Sigmoid colon (tissue), 7 donors: ENCODE results near the gene SRC. TPM values are rescaled to one million over a fixed set of nuclear protein-coding genes. Genes with fewer than 3 reads are reported as not detected.
A peak's percentile ranks its signal among the peaks of the same experiment; 100 is the strongest.

Experiments used
- DNase-seq: peaks from one replicate; pipeline ENCODE4 v3.0.0-alpha.2; 2019
- H3K27ac ChIP-seq, 4 donors: fragments of 200-600 bp; sonication (generic); one replicate each; pipeline ENCODE4 v1.5.1; 2016 to 2019; ENCODE audit warnings: mild to moderate bottlenecking in 1 of 4
- H3K27me3 ChIP-seq, 3 donors: fragments of 200-600 bp; sonication (generic); one replicate each; pipeline ENCODE4 v1.5.1; 2019; ENCODE audit warnings: mild to moderate bottlenecking in 1 of 3
- H3K36me3 ChIP-seq, 4 donors: fragments of 200-600 bp; sonication (generic); one replicate each; pipeline ENCODE4 v1.5.1; 2016 to 2019
- H3K4me1 ChIP-seq, 4 donors: fragments of 200-600 bp; sonication (generic); one replicate each; pipeline ENCODE4 v1.5.1; 2017 to 2019
- H3K4me3 ChIP-seq, 4 donors: fragments of 200-600 bp; sonication (generic); one replicate each; pipeline ENCODE4 v1.5.1; 2017 to 2019; ENCODE audit warnings: mild to moderate bottlenecking in 2 of 4, moderate library complexity in 1 of 4
- H3K9me3 ChIP-seq, 4 donors: fragments of 200-600 bp in 3 of 4; sonication (generic) in 3 of 4; one replicate each; pipeline versions ENCODE4 v1.5.1 to v1.6.1; 2013 to 2019
- EP300 ChIP-seq, 4 donors: sonication (generic); formaldehyde crosslinking; IDR thresholded peaks; one replicate each; pipeline ENCODE4 v1.6.1; 2017; ENCODE audit warnings: antibody characterized with exemption in 4 of 4
- POLR2A ChIP-seq, 2 donors: fragments of 450-650 bp; IDR thresholded peaks; one replicate each; pipeline ENCODE4 v1.6.1; 2016; ENCODE audit warnings: antibody characterized with exemption in 2 of 2, mild to moderate bottlenecking in 2 of 2, moderate library complexity in 2 of 2
- POLR2AphosphoS5 ChIP-seq, 4 donors: sonication (generic); formaldehyde crosslinking; IDR thresholded peaks; one replicate each; pipeline ENCODE4 v1.6.1; 2017; ENCODE audit warnings: antibody characterized with exemption in 4 of 4
- WGBS, 2 donors: extraction: QIAGEN DNeasy Blood & Tissue Kit; methylation state at CpG; one replicate each; pipeline ENCODE4 v1.1.7; 2013; 5-methylcytosine and 5-hydroxymethylcytosine counted together
- intact Hi-C: fragments of 100-400 bp; cut with DNase I; formaldehyde crosslinking; loops from one replicate; pipeline ENCODE4 v1.15.1; 2023
- polyA plus RNA-seq, 3 donors: library from polyadenylated mRNA; stranded (reverse); fragments of 200-250 nt; gene quantifications; one replicate each; pipeline ENCODE4 v1.2.3, GENCODE V29; 2013
- total RNA-seq, 4 donors: library from RNA; depleted of rRNA; stranded (reverse); fragments of >200 nt; gene quantifications; one replicate each; pipeline ENCODE4 v1.1.0, GENCODE V29; 2016
- TF ChIP-seq, protein P1 (sequence below), 4 experiments: fragments of 450-650 bp in 3 of 4; fragments of 200-600 bp in 1 of 4; IDR thresholded peaks; one replicate each; pipeline ENCODE4 v1.5.1; 2016 to 2019; ENCODE audit warnings: antibody characterized with exemption in 4 of 4, mild to moderate bottlenecking in 3 of 4, moderate library complexity in 2 of 4
- donor health status: healthy with polysubstance abuse.
- donor health status: Bipolar disorder and iron deficiency.
- donor health status: healthy.

The SRC gene
- total and polyA plus RNA-seq, 7 donors = 28.1 to 91.8 (median 52.3) TPM

- Histone ChIP-seq H3K4me1 (no peaks in the 10 kb centered on the region), H3K4me3 (no peak overlapping the region), H3K27me3 (no peaks in the 10 kb centered on the region), H3K27ac (no peak overlapping the region), H3K9me3 (no peaks in the 10 kb centered on the region), H3K36me3 (peaks cover 0 to 31% (median 0%) of the 10 kb centered on the region in 4 donors)
- TF ChIP-seq POLR2AphosphoS5 (IDR thresholded peaks at IDR 0.05) (no peak), POLR2A (IDR thresholded peaks at IDR 0.05) (no peak), EP300 (IDR thresholded peaks at IDR 0.05) (no peak)
- TF ChIP-seq, protein P1, sequence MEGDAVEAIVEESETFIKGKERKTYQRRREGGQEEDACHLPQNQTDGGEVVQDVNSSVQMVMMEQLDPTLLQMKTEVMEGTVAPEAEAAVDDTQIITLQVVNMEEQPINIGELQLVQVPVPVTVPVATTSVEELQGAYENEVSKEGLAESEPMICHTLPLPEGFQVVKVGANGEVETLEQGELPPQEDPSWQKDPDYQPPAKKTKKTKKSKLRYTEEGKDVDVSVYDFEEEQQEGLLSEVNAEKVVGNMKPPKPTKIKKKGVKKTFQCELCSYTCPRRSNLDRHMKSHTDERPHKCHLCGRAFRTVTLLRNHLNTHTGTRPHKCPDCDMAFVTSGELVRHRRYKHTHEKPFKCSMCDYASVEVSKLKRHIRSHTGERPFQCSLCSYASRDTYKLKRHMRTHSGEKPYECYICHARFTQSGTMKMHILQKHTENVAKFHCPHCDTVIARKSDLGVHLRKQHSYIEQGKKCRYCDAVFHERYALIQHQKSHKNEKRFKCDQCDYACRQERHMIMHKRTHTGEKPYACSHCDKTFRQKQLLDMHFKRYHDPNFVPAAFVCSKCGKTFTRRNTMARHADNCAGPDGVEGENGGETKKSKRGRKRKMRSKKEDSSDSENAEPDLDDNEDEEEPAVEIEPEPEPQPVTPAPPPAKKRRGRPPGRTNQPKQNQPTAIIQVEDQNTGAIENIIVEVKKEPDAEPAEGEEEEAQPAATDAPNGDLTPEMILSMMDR (IDR thresholded peaks at IDR 0.05) = no peak
- no peak for DNase-seq
- WGBS, 2 donors = 73 to 86% methylated on average over 3 of the region's 3 CpGs
- intact Hi-C loops = no loop called here
These were observed 26.5 kb downstream of the SRC start for GRCh38 chr20:37372441-37372840.

DNA sequence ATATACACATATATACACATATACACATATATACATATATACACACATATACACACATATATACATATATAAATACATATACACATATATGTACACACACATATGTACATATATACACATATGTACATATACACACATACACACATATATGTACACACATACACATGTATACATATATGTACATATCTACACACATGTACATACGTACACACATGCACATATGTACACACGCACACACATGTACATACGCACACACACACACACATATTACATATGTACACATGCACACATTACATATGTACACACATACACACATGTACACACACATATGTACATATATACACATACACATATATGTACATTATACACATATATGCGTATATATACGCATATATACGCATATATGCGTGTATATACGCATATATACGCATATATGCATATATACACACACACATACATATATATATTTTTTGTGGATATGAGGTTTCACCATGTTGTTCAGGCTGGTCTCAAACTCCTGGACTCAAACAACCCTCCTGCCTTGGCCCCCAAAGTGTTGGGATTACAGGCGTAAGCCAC, 27.2 kb downstream of the SRC start:
- Histone ChIP-seq H3K4me1 (no peaks in the 10 kb centered on the region), H3K27ac (no peak overlapping the region), H3K4me3 (no peak overlapping the region), H3K27me3 (no peaks in the 10 kb centered on the region), H3K9me3 (no peaks in the 10 kb centered on the region), H3K36me3 (peaks cover 0 to 27% (median 0%) of the 10 kb centered on the region in 4 donors)
- peak in 1 of 4 donors; percentile 22 for TF ChIP-seq POLR2AphosphoS5 (IDR thresholded peaks at IDR 0.05)
- TF ChIP-seq EP300 (IDR thresholded peaks at IDR 0.05) = no peak
- DNase-seq = no peak
- 82 to 92% methylated on average over 10 of the region's 10 CpGs for WGBS, 2 donors
- intact Hi-C loops = no loop called here

- TF ChIP-seq POLR2AphosphoS5 (IDR thresholded peaks at IDR 0.05) (no peak), EP300 (IDR thresholded peaks at IDR 0.05) (no peak), POLR2A (IDR thresholded peaks at IDR 0.05) (no peak)
- TF ChIP-seq, protein P1 (IDR thresholded peaks at IDR 0.05) = no peak
- Histone ChIP-seq H3K9me3 (no peaks in the 10 kb centered on the region), H3K27ac (no peak overlapping the region), H3K36me3 (peaks cover 0 to 26% (median 0%) of the 10 kb centered on the region in 4 donors), H3K4me1 (peaks cover 0 to 11% (median 9%) of the 10 kb centered on the region in 4 donors), H3K4me3 (no peak overlapping the region), H3K27me3 (no peaks in the 10 kb centered on the region)
- 83 to 94% methylated on average over 4 of the region's 4 CpGs for WGBS, 2 donors
- intact Hi-C loops = no loop called here
- DNase-seq = peak; percentile 24
These were observed 29.3 kb downstream of the SRC start for GRCh38 chr20:37375227-37375626.

- peaks cover 0 to 26% (median 0%) of the 10 kb centered on the region in 4 donors for H3K36me3 ChIP-seq
- WGBS, 2 donors = 97 to 98% methylated on average over 4 of the region's 4 CpGs
- no peaks in the 10 kb centered on the region for H3K27me3 ChIP-seq
- H3K9me3 ChIP-seq = no peaks in the 10 kb centered on the region
- H3K4me1 ChIP-seq = peaks cover 0 to 11% (median 9%) of the 10 kb centered on the region in 4 donors
- peak; percentile 42 for DNase-seq
- no peak overlapping the region for H3K4me3 ChIP-seq
- no peak overlapping the region for H3K27ac ChIP-seq
- intact Hi-C loops = no loop called here
- TF ChIP-seq POLR2A (IDR thresholded peaks at IDR 0.05) = no peak
- no peak for TF ChIP-seq EP300 (IDR thresholded peaks at IDR 0.05)
- TF ChIP-seq POLR2AphosphoS5 (IDR thresholded peaks at IDR 0.05) = no peak
- TF ChIP-seq, protein P1 (IDR thresholded peaks at IDR 0.05) = no peak
These were observed 30.4 kb downstream of the SRC start for GRCh38 chr20:37376324-37376723.

GRCh38 chr20:37376791-37377190, 30.9 kb downstream of the SRC start:
- peaks cover 0 to 26% (median 0%) of the 10 kb centered on the region in 4 donors for H3K36me3 ChIP-seq
- H3K4me1 ChIP-seq = peaks cover 0 to 11% (median 9%) of the 10 kb centered on the region in 4 donors
- no peak overlapping the region for H3K27ac ChIP-seq
- intact Hi-C loops = no loop called here
- DNase-seq = peak; percentile 40
- H3K9me3 ChIP-seq = no peaks in the 10 kb centered on the region
- TF ChIP-seq POLR2A (IDR thresholded peaks at IDR 0.05) (no peak), POLR2AphosphoS5 (IDR thresholded peaks at IDR 0.05) (no peak), EP300 (IDR thresholded peaks at IDR 0.05) (no peak)
- TF ChIP-seq, protein P1 (IDR thresholded peaks at IDR 0.05) = no peak
- H3K27me3 ChIP-seq = no peaks in the 10 kb centered on the region
- no peak overlapping the region for H3K4me3 ChIP-seq
- WGBS, 2 donors = 84 to 86% methylated on average over 6 of the region's 6 CpGs
